ENCODE results near the gene S100A14. TPM values are rescaled to one million over a fixed set of nuclear protein-coding genes. Genes with fewer than 3 reads are reported as not detected.

S100A14 gene
- total RNA-seq, 6 experiments from 2014 or later, result 1.8 to 14.0 (median 5.2) TPM

- ATAC-seq (no peak), DNase-seq (peak in 1 of 3 donors; percentile 4)
- Histone ChIP-seq H3K9me3 (no peaks in the 10 kb centered on the region), H3K4me1 (peaks cover 0 to 16% (median 0%) of the 10 kb centered on the region in 4 donors), H3K27me3 (no peaks in the 10 kb centered on the region), H3K4me3 (no peak overlapping the region), H3K27ac (no peak overlapping the region), H3K36me3 (peaks cover 8 to 72% (median 52%) of the 10 kb centered on the region in 4 donors)
- TF ChIP-seq CTCF (IDR thresholded peaks at IDR 0.05) (no peak), POLR2A (IDR thresholded peaks at IDR 0.05) (no peak)
- 76% methylated on average over 6 of the region's 6 CpGs for WGBS (ENCODE audit: insufficient coverage, low coverage, low lambda C conversion rate, missing lambda C conversion rate)
- intact Hi-C loops (cut with DNase I), result no loop called here
Measured at GRCh38 chr1:153638261-153638660, 22.1 kb upstream of the S100A14 start.

GRCh38 chr1:153636312-153636711 is 20.2 kb upstream of the S100A14 start:
- peaks cover 0 to 53% (median 35%) of the 10 kb centered on the region in 4 donors for H3K36me3 ChIP-seq
- TF ChIP-seq POLR2A (IDR thresholded peaks at IDR 0.05) (no peak), CTCF (IDR thresholded peaks at IDR 0.05) (no peak)
- intact Hi-C loops (cut with DNase I), result no loop called here
- H3K9me3 ChIP-seq, result no peaks in the 10 kb centered on the region
- no peak overlapping the region for H3K27ac ChIP-seq
- 56% methylated on average over 4 of the region's 9 CpGs for WGBS (ENCODE audit: insufficient coverage, low coverage, low lambda C conversion rate, missing lambda C conversion rate)
- H3K27me3 ChIP-seq, result no peaks in the 10 kb centered on the region
- DNase-seq, result no peak
- no peak overlapping the region for H3K4me3 ChIP-seq
- H3K4me1 ChIP-seq, result peaks cover 0 to 12% (median under 1%) of the 10 kb centered on the region in 4 donors
- ATAC-seq, result no peak

GRCh38 chr1:153635872-153636271 is 19.7 kb upstream of the S100A14 start:
- peak in 1 of 3 donors; percentile 4 for DNase-seq
- Histone ChIP-seq H3K4me1 (peaks cover 0 to 12% (median 2%) of the 10 kb centered on the region in 4 donors), H3K9me3 (no peaks in the 10 kb centered on the region), H3K36me3 (peaks cover 0 to 48% (median 32%) of the 10 kb centered on the region in 4 donors), H3K27me3 (no peaks in the 10 kb centered on the region), H3K27ac (no peak overlapping the region), H3K4me3 (no peak overlapping the region)
- ATAC-seq, result no peak
- no peak for TF ChIP-seq CTCF (IDR thresholded peaks at IDR 0.05)
- TF ChIP-seq POLR2A (IDR thresholded peaks at IDR 0.05), result no peak
- intact Hi-C loops (cut with DNase I), result no loop called here
- WGBS (ENCODE audit: insufficient coverage, low coverage, low lambda C conversion rate, missing lambda C conversion rate), result 75% methylated on average over 5 of the region's 7 CpGs

GRCh38 chr1:153633754-153634665 is 17.9 kb upstream of the S100A14 start, which contains the start of gene CHTOP:
CHTOP (plus strand) TSS chr1:153634066; CDS start chr1:153636589, 2,523 bp downstream.
- DNase-seq (peak; percentile 97 to 99 (median 98)), ATAC-seq (peak; percentile 92 to 98 (median 96))
- TF ChIP-seq CTCF (IDR thresholded peaks at IDR 0.05) (peak in 1 of 4 donors; percentile 4), POLR2A (IDR thresholded peaks at IDR 0.05) (peak; percentile 74)
- H3K4me3 ChIP-seq, result peak within 1 kb of the TSS; percentile 67 to 96 (median 94)
- peaks cover 0 to 30% (median 17%) of the 10 kb centered on the region in 4 donors for H3K36me3 ChIP-seq
- WGBS (ENCODE audit: insufficient coverage, low coverage, low lambda C conversion rate, missing lambda C conversion rate), result under 1% methylated on average over 22 of the region's 65 CpGs
- no peaks in the 10 kb centered on the region for H3K9me3 ChIP-seq
- H3K27me3 ChIP-seq, result no peaks in the 10 kb centered on the region
- intact Hi-C loops (cut with DNase I), result no loop called here
- H3K27ac ChIP-seq, result peak within 1 kb of the TSS; percentile 96 to 100 (median 99)
- H3K4me1 ChIP-seq, result peaks cover 0 to 12% (median 2%) of the 10 kb centered on the region in 4 donors

All from right lobe of liver (tissue), 6 donors.